HG03095 (cell line): ENCODE data around the gene HMMR.
"Not testable (repeated sequence)": the region's sequence is repeated elsewhere in the genome, so short reads cannot be mapped to it uniquely, and the experiment has no call there.

ENCODE experiments used
- ATAC-seq: cut with Tn5 transposase; IDR thresholded peaks from one replicate; pipeline ENCODE4 v1.9.1; 2021; ENCODE audit warnings: moderate library complexity; ENCODE audit not compliant: unreplicated experiment

The HMMR gene

DNA sequence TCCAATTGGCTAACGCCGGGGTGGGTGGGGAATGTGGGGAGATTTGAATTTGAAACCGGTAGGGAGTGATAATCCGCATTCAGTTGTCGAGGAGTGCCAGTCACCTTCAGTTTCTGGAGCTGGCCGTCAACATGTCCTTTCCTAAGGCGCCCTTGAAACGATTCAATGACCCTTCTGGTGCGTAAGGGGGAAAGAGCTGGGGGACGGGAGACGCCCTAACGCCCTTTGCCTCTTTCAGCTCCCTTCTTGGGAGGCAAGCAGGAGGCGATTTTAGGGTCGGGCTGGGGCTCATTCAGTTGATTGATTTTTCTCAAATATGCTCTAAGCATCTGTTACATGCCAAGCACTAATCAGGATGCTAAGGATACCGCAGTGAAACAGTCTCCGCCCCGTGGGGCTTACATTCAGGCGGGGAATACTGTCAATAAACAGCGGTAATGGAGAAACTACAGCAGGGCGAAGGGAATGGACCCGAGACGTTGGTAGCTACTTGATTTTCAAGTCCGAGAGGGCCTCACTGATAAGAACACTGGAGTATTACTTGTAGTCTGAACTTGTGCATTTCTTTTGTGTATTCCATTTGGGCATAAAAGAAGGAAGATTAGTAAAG lies at the start of gene HMMR:
Gene HMMR, plus strand, starts transcription at position 71 of the 610 bp plus-strand sequence. Its CDS starts 61 bp downstream, at position 132.
- no peak for ATAC-seq

DNA sequence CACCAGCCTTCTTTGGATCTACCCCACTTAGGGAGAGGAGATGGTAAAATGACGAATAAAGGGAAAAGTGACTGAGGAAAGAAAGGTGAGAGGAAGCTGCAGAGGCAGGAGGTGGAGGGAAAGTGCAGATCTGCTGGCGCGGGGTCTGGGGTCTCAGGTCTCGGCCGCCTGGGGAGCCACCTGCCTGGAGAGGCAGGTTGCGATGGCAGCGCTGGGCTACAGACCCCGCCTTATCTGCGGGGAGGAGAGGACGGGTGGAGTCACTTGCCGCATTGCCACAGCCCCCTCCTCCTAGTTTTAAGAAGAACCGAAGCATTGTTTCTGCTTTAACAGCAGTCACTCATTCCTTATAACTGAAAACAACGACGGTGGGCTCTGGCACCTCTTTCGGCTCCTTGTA lies 44.8 kb upstream of the HMMR start:
- not testable (repeated sequence) for ATAC-seq

DNA sequence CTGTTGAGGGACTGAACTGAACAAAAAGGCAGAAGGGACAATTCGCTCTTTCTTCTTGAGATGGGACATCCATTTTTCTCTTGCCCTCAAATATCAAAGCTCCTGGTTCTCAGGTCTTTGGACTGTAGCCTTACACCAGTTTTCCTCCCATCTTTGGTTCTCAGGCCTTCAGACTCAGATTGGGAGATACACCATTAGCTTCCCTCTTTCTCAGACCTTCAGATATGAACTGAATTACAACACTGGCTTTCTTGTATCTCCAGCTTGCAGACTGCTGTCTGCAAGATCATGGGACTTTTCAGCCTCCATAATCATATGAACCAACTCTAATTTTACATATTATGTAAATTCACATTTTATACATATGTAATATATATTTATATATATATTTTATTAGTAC lies 35.6 kb upstream of the HMMR start:
- ATAC-seq: no peak

DNA sequence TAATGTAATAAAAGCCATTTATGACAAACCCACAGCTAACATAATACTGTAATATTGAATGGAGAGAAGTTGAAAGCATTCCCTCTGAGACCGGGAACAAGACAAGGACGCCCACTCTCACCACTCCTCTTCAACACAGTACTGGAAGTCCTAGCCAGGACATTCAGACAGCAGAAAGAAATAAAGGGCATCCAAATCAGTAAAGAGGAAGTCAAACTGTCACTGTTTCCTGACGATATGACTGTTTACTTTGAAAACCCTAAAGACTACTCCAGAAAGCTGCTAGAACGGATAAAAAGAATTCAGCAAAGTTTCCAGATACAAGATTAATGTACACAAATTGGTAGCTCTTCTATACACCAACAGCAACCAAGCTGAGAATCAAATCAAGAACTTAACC lies 34.3 kb upstream of the HMMR start:
- ATAC-seq: not testable (repeated sequence)

- no peak for ATAC-seq
Measured at GRCh38 chr5:163432544-163432943, 27.9 kb upstream of the HMMR start.

DNA sequence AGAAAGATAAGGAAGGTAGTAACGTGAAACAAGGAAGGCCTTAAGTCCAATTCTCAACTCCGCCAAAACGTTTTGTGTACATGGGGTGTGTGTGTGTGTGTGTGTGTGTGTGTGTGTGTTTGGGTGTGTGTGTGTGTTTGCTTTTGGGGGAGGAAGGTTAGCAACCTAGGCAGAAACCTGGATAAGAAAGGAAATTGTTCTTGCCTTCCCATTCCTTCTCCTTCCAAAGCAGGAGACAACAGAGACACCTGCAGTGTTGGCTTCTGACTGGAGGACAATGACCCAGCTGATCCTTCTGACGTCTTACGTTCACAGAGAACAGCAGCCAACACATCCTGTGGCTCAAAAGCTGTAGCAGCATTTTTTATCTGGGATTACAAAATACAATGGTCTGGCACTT lies 27.2 kb upstream of the HMMR start:
- ATAC-seq: no peak

- ATAC-seq: no peak
Measured at GRCh38 chr5:163434401-163434866, 26.0 kb upstream of the HMMR start.

- no peak for ATAC-seq
Measured at GRCh38 chr5:163436515-163436914, 23.9 kb upstream of the HMMR start.

DNA sequence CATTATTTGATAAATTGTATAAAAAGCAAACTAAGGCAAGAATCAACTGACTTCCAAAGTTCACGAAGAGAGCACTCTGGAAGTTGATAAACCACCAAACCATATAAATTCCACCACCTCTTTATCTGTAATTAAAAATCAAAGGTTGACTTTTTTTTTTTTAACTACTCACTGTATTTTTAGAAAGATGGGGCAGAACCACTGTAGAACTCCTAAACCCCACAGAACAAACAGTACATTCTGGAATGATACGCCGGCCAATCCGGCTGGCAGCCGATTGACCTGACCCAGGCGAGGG lies 23.5 kb upstream of the HMMR start:
- ATAC-seq: no peak

- ATAC-seq: peak; percentile 91
Measured at GRCh38 chr5:163437309-163438182, 22.9 kb upstream of the HMMR start, which contains the start of gene CCNG1. CCNG1 (plus strand) TSS chr5:163437595; CDS start chr5:163439257, 1,662 bp downstream.

- no peak for ATAC-seq
Measured at GRCh38 chr5:163439092-163439425, 21.4 kb upstream of the HMMR start.

DNA sequence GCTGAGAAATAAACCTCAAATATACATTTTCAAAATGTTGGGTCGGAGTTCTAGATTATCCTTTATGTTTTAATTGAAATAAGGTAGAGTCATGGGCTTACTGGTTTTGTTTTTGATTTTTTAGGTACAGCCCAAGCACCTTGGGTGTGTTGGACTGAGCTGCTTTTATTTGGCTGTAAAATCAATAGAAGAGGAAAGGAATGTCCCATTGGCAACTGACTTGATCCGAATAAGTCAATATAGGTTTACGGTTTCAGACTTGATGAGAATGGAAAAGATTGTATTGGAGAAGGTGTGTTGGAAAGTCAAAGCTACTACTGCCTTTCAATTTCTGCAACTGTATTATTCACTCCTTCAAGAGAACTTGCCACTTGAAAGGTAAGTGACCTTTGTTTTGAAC lies 19.5 kb upstream of the HMMR start:
- no peak for ATAC-seq

DNA sequence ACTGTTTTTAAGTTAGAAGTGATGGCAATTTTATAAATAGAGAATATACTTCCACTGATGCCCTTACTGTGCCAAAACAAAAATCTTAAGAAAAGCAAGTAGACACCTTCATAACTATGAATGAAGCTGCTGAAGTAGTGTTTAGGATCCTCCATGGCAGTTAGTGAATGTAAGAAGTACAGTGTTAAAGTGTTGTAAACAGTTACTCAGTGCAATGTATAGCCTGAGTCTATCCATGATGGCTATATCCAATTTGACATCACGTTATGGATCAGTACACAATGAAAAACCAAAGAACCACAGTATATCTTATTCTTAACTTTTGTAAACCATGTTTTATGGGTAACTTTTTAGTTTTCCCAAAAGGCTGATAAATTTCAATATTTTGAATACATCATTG lies 15.9 kb upstream of the HMMR start:
- no peak for ATAC-seq

GRCh38 chr5:163445345-163445744 lies 15.1 kb upstream of the HMMR start:
- ATAC-seq: no peak

- no peak for ATAC-seq
Measured at GRCh38 chr5:163447191-163447590, 13.2 kb upstream of the HMMR start.

- ATAC-seq: no peak
Measured at GRCh38 chr5:163447875-163448274, 12.6 kb upstream of the HMMR start.

GRCh38 chr5:163448491-163448890 lies 11.9 kb upstream of the HMMR start:
- ATAC-seq: no peak

GRCh38 chr5:163451489-163451888 lies 8.9 kb upstream of the HMMR start:
- ATAC-seq: no peak

- no peak for ATAC-seq
Measured at GRCh38 chr5:163453705-163454104, 6.7 kb upstream of the HMMR start.

GRCh38 chr5:163455406-163455805 lies 5.0 kb upstream of the HMMR start:
- ATAC-seq: not testable (repeated sequence)

- no peak for ATAC-seq
Measured at GRCh38 chr5:163456029-163456589, 4.3 kb upstream of the HMMR start.

DNA sequence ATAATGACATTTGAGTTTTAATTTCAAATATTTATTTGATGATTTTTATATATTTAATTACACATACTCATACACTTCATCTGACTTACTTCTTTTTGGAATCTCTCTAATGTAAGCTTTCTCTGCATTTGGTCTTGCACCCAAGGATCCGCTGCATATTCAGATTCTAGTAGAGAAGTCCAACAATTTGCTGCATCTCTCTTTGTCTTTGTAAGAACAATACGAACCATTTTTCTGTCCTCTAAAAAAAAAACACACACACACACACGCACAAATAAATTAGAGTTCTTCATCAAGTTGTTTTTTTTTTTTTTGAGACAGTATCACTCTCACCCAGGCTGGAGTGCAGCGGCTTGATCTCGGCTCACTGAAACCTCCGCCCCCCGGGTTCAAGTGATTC lies 3.6 kb upstream of the HMMR start:
- no peak for ATAC-seq
